ENCODE measurements around the gene ALKBH2. TPM values are rescaled to one million over a fixed set of nuclear protein-coding genes. Genes with fewer than 3 reads are reported as not detected.

ALKBH2 gene
- total RNA-seq, 1 experiment from 2014 or later: 30.6 TPM

DNA sequence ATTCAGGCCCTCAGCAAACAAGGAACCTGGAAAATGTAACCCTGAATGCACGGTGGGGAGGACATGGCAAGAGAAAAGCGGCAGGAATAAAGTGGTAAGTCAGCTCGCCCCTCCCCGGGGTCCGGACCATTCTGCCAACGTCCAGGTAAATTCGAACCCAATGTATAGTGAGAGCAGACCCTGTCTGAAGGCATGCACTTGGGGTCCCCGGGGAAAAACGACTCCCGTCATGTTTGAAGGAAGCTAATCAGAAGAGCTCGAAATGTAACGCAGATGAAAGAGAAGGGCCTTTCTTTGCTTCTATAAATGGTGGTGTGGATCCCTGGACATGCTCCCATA, 23.3 kb upstream of the ALKBH2 start:
- no peak overlapping the region for H2AFZ ChIP-seq (ENCODE audit: low read length)
- no peaks in the 10 kb centered on the region for H3K9me3 ChIP-seq (ENCODE audit: low read length)
- no peak overlapping the region for H3K27ac ChIP-seq (ENCODE audit: low read length)
- H3K9me2 ChIP-seq (replicated peaks; ENCODE audit: insufficient read depth, low read length): no peaks in the 10 kb centered on the region
- H3K36me3 ChIP-seq (ENCODE audit: insufficient read depth, low read length): no peaks in the 10 kb centered on the region
- H3K9ac ChIP-seq (ENCODE audit: low read length): no peak overlapping the region
- H3K4me2 ChIP-seq (ENCODE audit: low read depth, low read length, poor library complexity, severe bottlenecking): no peak overlapping the region
- no peaks in the 10 kb centered on the region for H3K27me3 ChIP-seq (ENCODE audit: low read length)
- DNase-seq: no peak
- H3K4me1 ChIP-seq (ENCODE audit: low read length): no peaks in the 10 kb centered on the region
- no peaks in the 10 kb centered on the region for H3K79me2 ChIP-seq (ENCODE audit: low read length)
- H4K20me1 ChIP-seq (ENCODE audit: insufficient read depth, low read depth, low read length): no peaks in the 10 kb centered on the region
- no peak overlapping the region for H3K4me3 ChIP-seq (ENCODE audit: low read length)

- no peaks in the 10 kb centered on the region for H3K9me3 ChIP-seq (ENCODE audit: low read length)
- H3K79me2 ChIP-seq (ENCODE audit: low read length): no peaks in the 10 kb centered on the region
- H3K9me2 ChIP-seq (replicated peaks; ENCODE audit: insufficient read depth, low read length): no peaks in the 10 kb centered on the region
- no peak for DNase-seq
- no peak within 1 kb of the TSS for H3K27ac ChIP-seq (ENCODE audit: low read length)
- H4K20me1 ChIP-seq (ENCODE audit: insufficient read depth, low read depth, low read length): no peaks in the 10 kb centered on the region
- no peaks in the 10 kb centered on the region for H3K36me3 ChIP-seq (ENCODE audit: insufficient read depth, low read length)
- no peak within 1 kb of the TSS for H2AFZ ChIP-seq (ENCODE audit: low read length)
- no peaks in the 10 kb centered on the region for H3K27me3 ChIP-seq (ENCODE audit: low read length)
- H3K9ac ChIP-seq (ENCODE audit: low read length): no peak within 1 kb of the TSS
- no peak within 1 kb of the TSS for H3K4me3 ChIP-seq (ENCODE audit: low read length)
- H3K4me1 ChIP-seq (ENCODE audit: low read length): no peaks in the 10 kb centered on the region
- H3K4me2 ChIP-seq (ENCODE audit: low read depth, low read length, poor library complexity, severe bottlenecking): no peak within 1 kb of the TSS
Measured at GRCh38 chr12:109115758-109116610, 22.7 kb upstream of the ALKBH2 start, which contains the start of gene ACACB. Gene ACACB, plus strand, starts transcription at chr12:109116587. Its CDS starts 22,819 bp downstream, at chr12:109139406.

GRCh38 chr12:109115404-109115757, 22.1 kb upstream of the ALKBH2 start:
- no peaks in the 10 kb centered on the region for H3K79me2 ChIP-seq (ENCODE audit: low read length)
- no peaks in the 10 kb centered on the region for H3K36me3 ChIP-seq (ENCODE audit: insufficient read depth, low read length)
- H2AFZ ChIP-seq (ENCODE audit: low read length): no peak overlapping the region
- no peaks in the 10 kb centered on the region for H4K20me1 ChIP-seq (ENCODE audit: insufficient read depth, low read depth, low read length)
- H3K9ac ChIP-seq (ENCODE audit: low read length): no peak overlapping the region
- H3K9me2 ChIP-seq (replicated peaks; ENCODE audit: insufficient read depth, low read length): no peaks in the 10 kb centered on the region
- no peak for DNase-seq
- no peaks in the 10 kb centered on the region for H3K27me3 ChIP-seq (ENCODE audit: low read length)
- H3K9me3 ChIP-seq (ENCODE audit: low read length): no peaks in the 10 kb centered on the region
- H3K4me1 ChIP-seq (ENCODE audit: low read length): no peaks in the 10 kb centered on the region
- H3K4me3 ChIP-seq (ENCODE audit: low read length): no peak overlapping the region
- no peak overlapping the region for H3K4me2 ChIP-seq (ENCODE audit: low read depth, low read length, poor library complexity, severe bottlenecking)
- no peak overlapping the region for H3K27ac ChIP-seq (ENCODE audit: low read length)

- no peaks in the 10 kb centered on the region for H3K9me2 ChIP-seq (replicated peaks; ENCODE audit: insufficient read depth, low read length)
- no peaks in the 10 kb centered on the region for H3K4me1 ChIP-seq (ENCODE audit: low read length)
- no peaks in the 10 kb centered on the region for H3K79me2 ChIP-seq (ENCODE audit: low read length)
- H4K20me1 ChIP-seq (ENCODE audit: insufficient read depth, low read depth, low read length): no peaks in the 10 kb centered on the region
- no peak overlapping the region for H3K4me2 ChIP-seq (ENCODE audit: low read depth, low read length, poor library complexity, severe bottlenecking)
- no peak overlapping the region for H3K4me3 ChIP-seq (ENCODE audit: low read length)
- no peak overlapping the region for H3K9ac ChIP-seq (ENCODE audit: low read length)
- no peaks in the 10 kb centered on the region for H3K27me3 ChIP-seq (ENCODE audit: low read length)
- no peaks in the 10 kb centered on the region for H3K36me3 ChIP-seq (ENCODE audit: insufficient read depth, low read length)
- H2AFZ ChIP-seq (ENCODE audit: low read length): no peak overlapping the region
- no peak overlapping the region for H3K27ac ChIP-seq (ENCODE audit: low read length)
- DNase-seq: no peak
- H3K9me3 ChIP-seq (ENCODE audit: low read length): no peaks in the 10 kb centered on the region
Measured at GRCh38 chr12:109114644-109115043, 21.4 kb upstream of the ALKBH2 start.

DNA sequence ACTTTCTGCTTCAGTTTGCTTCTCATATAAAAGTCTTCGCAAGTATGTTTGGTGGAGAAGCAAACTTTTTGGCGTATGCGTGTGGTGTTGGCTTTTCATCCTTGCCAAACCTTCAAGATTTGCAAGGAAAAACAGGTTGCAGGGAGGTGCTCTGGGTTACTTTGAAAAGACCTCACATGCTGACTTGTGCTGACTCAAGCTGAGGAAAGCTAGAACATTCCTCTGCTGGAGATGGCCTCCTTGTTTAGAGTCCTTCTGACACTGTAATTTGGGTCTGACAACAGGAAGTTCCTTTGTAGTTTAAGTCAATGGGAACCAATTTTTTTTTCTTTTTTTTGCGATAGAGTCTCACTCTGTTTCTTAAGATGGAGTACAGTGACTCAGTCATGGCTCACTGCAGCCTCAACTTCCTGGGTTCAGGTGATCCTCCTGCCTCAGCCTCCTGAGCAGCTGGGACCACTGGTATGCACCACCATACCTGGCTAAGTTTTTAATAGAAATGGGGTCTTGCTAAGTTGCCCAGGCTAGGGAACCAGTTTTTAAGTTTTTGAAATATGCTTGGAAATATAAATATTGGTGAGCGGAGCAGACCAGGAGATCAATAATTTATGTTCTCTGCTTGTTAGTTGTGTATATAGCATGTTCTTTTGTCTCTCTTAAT, 20.5 kb upstream of the ALKBH2 start:
- Histone ChIP-seq H3K79me2 (ENCODE audit: low read length) (no peaks in the 10 kb centered on the region), H3K36me3 (ENCODE audit: insufficient read depth, low read length) (no peaks in the 10 kb centered on the region), H3K9ac (ENCODE audit: low read length) (no peak overlapping the region), H3K4me1 (ENCODE audit: low read length) (no peaks in the 10 kb centered on the region), H3K27me3 (ENCODE audit: low read length) (no peaks in the 10 kb centered on the region), H4K20me1 (ENCODE audit: insufficient read depth, low read depth, low read length) (no peaks in the 10 kb centered on the region), H3K27ac (ENCODE audit: low read length) (no peak overlapping the region), H2AFZ (ENCODE audit: low read length) (no peak overlapping the region), H3K9me3 (ENCODE audit: low read length) (no peaks in the 10 kb centered on the region), H3K9me2 (replicated peaks; ENCODE audit: insufficient read depth, low read length) (no peaks in the 10 kb centered on the region), H3K4me2 (ENCODE audit: low read depth, low read length, poor library complexity, severe bottlenecking) (no peak overlapping the region), H3K4me3 (ENCODE audit: low read length) (no peak overlapping the region)
- no peak for DNase-seq

- H3K27ac ChIP-seq (ENCODE audit: low read length): no peak overlapping the region
- 0 out of 2 replicates have a peak, but pooled peaks cover under 1% of the 10 kb centered on the region for H3K36me3 ChIP-seq (ENCODE audit: insufficient read depth, low read length)
- H2AFZ ChIP-seq (ENCODE audit: low read length): no peak overlapping the region
- no peaks in the 10 kb centered on the region for H3K9me3 ChIP-seq (ENCODE audit: low read length)
- no peaks in the 10 kb centered on the region for H3K4me1 ChIP-seq (ENCODE audit: low read length)
- no peaks in the 10 kb centered on the region for H3K79me2 ChIP-seq (ENCODE audit: low read length)
- no peak overlapping the region for H3K4me3 ChIP-seq (ENCODE audit: low read length)
- H3K4me2 ChIP-seq (ENCODE audit: low read depth, low read length, poor library complexity, severe bottlenecking): no peak overlapping the region
- no peaks in the 10 kb centered on the region for H3K27me3 ChIP-seq (ENCODE audit: low read length)
- no peaks in the 10 kb centered on the region for H3K9me2 ChIP-seq (replicated peaks; ENCODE audit: insufficient read depth, low read length)
- no peaks in the 10 kb centered on the region for H4K20me1 ChIP-seq (ENCODE audit: insufficient read depth, low read depth, low read length)
- DNase-seq: no peak
- no peak overlapping the region for H3K9ac ChIP-seq (ENCODE audit: low read length)
Measured at GRCh38 chr12:109112720-109113465, 19.6 kb upstream of the ALKBH2 start.

- Histone ChIP-seq H3K4me3 (ENCODE audit: low read length) (no peak overlapping the region), H3K27me3 (ENCODE audit: low read length) (no peaks in the 10 kb centered on the region), H4K20me1 (ENCODE audit: insufficient read depth, low read depth, low read length) (no peaks in the 10 kb centered on the region), H3K27ac (ENCODE audit: low read length) (no peak overlapping the region), H3K9me2 (replicated peaks; ENCODE audit: insufficient read depth, low read length) (no peaks in the 10 kb centered on the region), H2AFZ (ENCODE audit: low read length) (no peak overlapping the region), H3K9ac (ENCODE audit: low read length) (no peak overlapping the region), H3K36me3 (ENCODE audit: insufficient read depth, low read length) (peaks cover 6% of the 10 kb centered on the region; the same call in 1 of the 2 replicates), H3K4me2 (ENCODE audit: low read depth, low read length, poor library complexity, severe bottlenecking) (no peak overlapping the region), H3K4me1 (ENCODE audit: low read length) (no peaks in the 10 kb centered on the region), H3K79me2 (ENCODE audit: low read length) (no peaks in the 10 kb centered on the region), H3K9me3 (ENCODE audit: low read length) (no peaks in the 10 kb centered on the region)
- no peak for DNase-seq
Measured at GRCh38 chr12:109110988-109111495, 17.8 kb upstream of the ALKBH2 start.
